Fibroblast of lung (primary cell): Measurements from ENCODE around the gene NOL4L.

ENCODE experiments used
- EZH2 ChIP-seq: IDR thresholded peaks from 2 replicates; pipeline ENCODE4 v1.5.1; 2012; ENCODE audit warnings: low read length, control low read depth, mild to moderate bottlenecking; ENCODE audit errors: missing control alignments
- TF ChIP-seq, protein P1 (sequence below), 2 donors: IDR thresholded peaks in 1 of 2; conservative IDR thresholded peaks in 1 of 2; 1 replicate in 1 of 2; 2 replicates in 1 of 2; pipeline ENCODE4 v1.5.1; 2011 to 2012; ENCODE audit warnings: low read length in 2 of 2, control low read depth in 1 of 2, inconsistent platforms in 1 of 2, low read depth in 1 of 2, mild to moderate bottlenecking in 1 of 2

GRCh38 chr20:32395066-32395465 lies 190.1 kb downstream of the NOL4L start:
- TF ChIP-seq, protein P1, sequence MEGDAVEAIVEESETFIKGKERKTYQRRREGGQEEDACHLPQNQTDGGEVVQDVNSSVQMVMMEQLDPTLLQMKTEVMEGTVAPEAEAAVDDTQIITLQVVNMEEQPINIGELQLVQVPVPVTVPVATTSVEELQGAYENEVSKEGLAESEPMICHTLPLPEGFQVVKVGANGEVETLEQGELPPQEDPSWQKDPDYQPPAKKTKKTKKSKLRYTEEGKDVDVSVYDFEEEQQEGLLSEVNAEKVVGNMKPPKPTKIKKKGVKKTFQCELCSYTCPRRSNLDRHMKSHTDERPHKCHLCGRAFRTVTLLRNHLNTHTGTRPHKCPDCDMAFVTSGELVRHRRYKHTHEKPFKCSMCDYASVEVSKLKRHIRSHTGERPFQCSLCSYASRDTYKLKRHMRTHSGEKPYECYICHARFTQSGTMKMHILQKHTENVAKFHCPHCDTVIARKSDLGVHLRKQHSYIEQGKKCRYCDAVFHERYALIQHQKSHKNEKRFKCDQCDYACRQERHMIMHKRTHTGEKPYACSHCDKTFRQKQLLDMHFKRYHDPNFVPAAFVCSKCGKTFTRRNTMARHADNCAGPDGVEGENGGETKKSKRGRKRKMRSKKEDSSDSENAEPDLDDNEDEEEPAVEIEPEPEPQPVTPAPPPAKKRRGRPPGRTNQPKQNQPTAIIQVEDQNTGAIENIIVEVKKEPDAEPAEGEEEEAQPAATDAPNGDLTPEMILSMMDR (conservative IDR thresholded peaks at IDR 0.05 in 1 of 2, IDR thresholded peaks at IDR 0.05 in 1 of 2; ENCODE audit: low read depth in 1 of 2, low read length in 2 of 2): no peak
- TF ChIP-seq EZH2: no peak
